Cardiac fibroblast (primary cell): ENCODE data around the gene TTC33.

Experiments
- DNase-seq, 2 donors: peaks; one replicate each; pipeline versions ENCODE4 v3.0.0 to v3.0.0-alpha.2; 2010; ENCODE audit warnings: low read depth in 2 of 2
- H3K4me3 ChIP-seq, 2 donors: replicated peaks in 1 of 2; 1 replicate in 1 of 2; 2 replicates in 1 of 2; pipeline ENCODE4 v1.5.1; 2011; ENCODE audit warnings: low read depth in 2 of 2, low read length in 2 of 2, mild to moderate bottlenecking in 2 of 2, moderate library complexity in 1 of 2
- CTCF ChIP-seq: IDR thresholded peaks from one replicate; pipeline ENCODE4 v1.5.1; 2011; ENCODE audit warnings: low read depth, mild to moderate bottlenecking, low read length, inconsistent platforms

The TTC33 gene

GRCh38 chr5:40674661-40675235, 81.0 kb downstream of the TTC33 start:
- TF ChIP-seq CTCF, result no peak
- no peak for DNase-seq
- no peak overlapping the region for H3K4me3 ChIP-seq

DNA sequence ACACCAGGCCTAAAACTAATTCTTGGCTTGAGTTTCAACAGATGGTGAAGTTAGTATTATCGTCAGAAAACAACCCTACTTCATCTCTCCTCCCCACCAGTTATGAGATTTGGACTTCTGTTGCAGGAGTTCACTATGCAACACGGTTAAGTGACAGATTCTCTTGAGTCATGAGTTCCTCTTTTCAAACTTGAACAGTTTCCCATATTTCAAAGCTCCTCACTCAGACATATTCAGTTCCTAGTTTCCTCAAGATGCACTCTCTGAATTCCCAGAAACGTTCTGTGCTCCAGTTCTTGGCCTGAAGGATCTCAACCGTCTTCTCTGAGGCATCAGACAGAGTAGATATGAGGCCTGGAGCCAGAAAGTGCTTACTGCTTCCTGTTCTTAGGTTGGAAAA, 83.3 kb downstream of the TTC33 start:
- DNase-seq, result no peak
- H3K4me3 ChIP-seq, result no peak overlapping the region
- TF ChIP-seq CTCF, result no peak

- TF ChIP-seq CTCF, result no peak
- no peak for DNase-seq
Measured at GRCh38 chr5:40669606-40670390, 86.0 kb downstream of the TTC33 start.

DNA sequence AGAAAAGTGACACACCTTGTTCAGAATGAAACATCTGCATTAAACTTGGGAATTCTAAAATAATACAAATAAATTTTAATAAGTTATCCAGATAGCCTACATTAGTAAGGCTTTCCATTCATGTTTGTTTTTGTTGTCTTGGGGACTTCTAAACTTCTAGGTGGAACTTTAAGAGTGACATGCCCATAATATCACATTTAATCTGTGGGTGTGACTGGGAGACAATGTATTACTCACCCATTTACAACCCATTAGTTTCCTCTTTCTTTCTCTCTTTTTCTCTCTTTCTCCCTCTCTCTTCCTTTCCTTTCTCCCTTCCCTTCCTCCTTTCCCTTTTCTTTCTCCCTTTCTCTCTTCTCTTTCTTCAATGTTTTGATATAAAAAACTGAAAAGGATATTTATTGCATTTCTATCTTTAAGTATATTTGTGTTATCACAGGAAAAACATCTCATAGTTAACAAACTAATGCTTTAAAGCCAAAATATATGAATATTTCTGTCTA, 88.5 kb downstream of the TTC33 start:
- H3K4me3 ChIP-seq, result no peak overlapping the region
- DNase-seq, result no peak
- no peak for TF ChIP-seq CTCF

More at GRCh38 chr5:40669606-40670390, 86.0 kb downstream of the TTC33 start:
- H3K4me3 ChIP-seq, result no peak overlapping the region

DNA sequence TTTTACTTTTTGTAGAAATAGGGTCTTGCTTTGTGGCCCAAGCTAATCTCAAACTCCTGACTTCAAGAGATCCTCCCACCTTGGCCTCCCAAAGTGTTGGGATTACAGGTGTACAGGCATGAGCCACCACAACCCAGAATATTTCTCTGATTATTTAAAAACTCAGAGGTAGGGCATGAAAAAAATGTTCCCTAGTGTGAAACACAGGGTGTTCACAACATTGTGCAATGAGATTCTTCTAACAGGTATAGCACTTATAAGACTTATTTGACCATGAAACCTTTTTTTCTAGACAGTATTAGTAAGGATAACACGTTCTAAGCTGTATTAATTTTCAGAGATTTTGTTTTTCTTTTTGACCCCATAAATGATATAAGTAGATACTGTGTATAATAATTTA, 89.1 kb downstream of the TTC33 start:
- no peak for DNase-seq
- no peak overlapping the region for H3K4me3 ChIP-seq
- no peak for TF ChIP-seq CTCF

GRCh38 chr5:40665635-40666298, 90.0 kb downstream of the TTC33 start:
- no peak for TF ChIP-seq CTCF

More at GRCh38 chr5:40665635-40666298, 90.0 kb downstream of the TTC33 start:
- H3K4me3 ChIP-seq, result no peak overlapping the region
- no peak for DNase-seq
